HepG2 (cell line): ENCODE data around the gene CCDC148. TPM values are rescaled to one million over a fixed set of nuclear protein-coding genes. Genes with fewer than 3 reads are reported as not detected.

Experiments used
- AKNA ChIP-seq: sonication (generic); formaldehyde crosslinking; IDR thresholded peaks from 2 replicates; pipeline ENCODE4 v1.4.0; 2020; ENCODE audit warnings: missing genetic modification reagents, borderline replicate concordance
- BORCS8-MEF2B ChIP-seq: sonication (generic); formaldehyde crosslinking; IDR thresholded peaks from 2 replicates; pipeline ENCODE4 v1.8.0; 2022; ENCODE audit warnings: mild to moderate bottlenecking, missing genetic modification reagents
- HDAC2 ChIP-seq: sonication (generic); formaldehyde crosslinking; IDR thresholded peaks from 2 replicates; pipeline ENCODE4 v1.4.0; 2020; ENCODE audit warnings: missing genetic modification reagents
- HNRNPUL1 ChIP-seq: fragments of 200-400 bp; formaldehyde crosslinking; IDR thresholded peaks from 2 replicates; pipeline ENCODE4 v1.6.1; 2017; ENCODE audit warnings: low read depth, mild to moderate bottlenecking, low read length, moderate library complexity
- KDM5B ChIP-seq: sonication (generic); formaldehyde crosslinking; IDR thresholded peaks from 2 replicates; pipeline ENCODE4 v1.4.0; 2020; ENCODE audit warnings: missing genetic modification reagents, mild to moderate bottlenecking, borderline replicate concordance
- MXD4 ChIP-seq: IDR thresholded peaks from 2 replicates; pipeline ENCODE4 v1.6.1; 2016; ENCODE audit warnings: mild to moderate bottlenecking, missing biosample characterization, missing genetic modification reagents
- NR2F1 ChIP-seq, 2 experiments: fragments of 450-650 bp in 1 of 2; formaldehyde crosslinking in 1 of 2; IDR thresholded peaks; 2 replicates each; pipeline versions ENCODE4 v1.5.0 to v1.6.1; 2016 to 2020; ENCODE audit warnings: mild to moderate bottlenecking in 1 of 2, missing compliant biosample characterization in 1 of 2, missing genetic modification reagents in 1 of 2, moderate library complexity in 1 of 2
- PCBP2 ChIP-seq: fragments of 200-400 bp; formaldehyde crosslinking; optimal IDR thresholded peaks from 2 replicates; pipeline ENCODE3; 2018; ENCODE audit warnings: low read length, low read depth; ENCODE audit not compliant: poor library complexity, severe bottlenecking
- RBM22 ChIP-seq: fragments of 200-400 bp; formaldehyde crosslinking; optimal IDR thresholded peaks from 2 replicates; pipeline ENCODE3; 2017; ENCODE audit warnings: mild to moderate bottlenecking, low read length, moderate library complexity
- ZBTB7A ChIP-seq: sonication (generic); formaldehyde crosslinking; IDR thresholded peaks from 2 replicates; pipeline ENCODE4 v1.8.0; 2022; ENCODE audit warnings: mild to moderate bottlenecking, missing genetic modification reagents
- ZFP37 ChIP-seq: sonication (generic); formaldehyde crosslinking; IDR thresholded peaks from 2 replicates; pipeline ENCODE4 v1.4.0; 2020; ENCODE audit warnings: missing genetic modification reagents, borderline replicate concordance
- ZNF503 ChIP-seq: sonication (generic); formaldehyde crosslinking; IDR thresholded peaks from 2 replicates; pipeline ENCODE4 v1.4.0; 2020; ENCODE audit warnings: missing genetic modification reagents
- ZNF552 ChIP-seq: sonication (generic); formaldehyde crosslinking; IDR thresholded peaks from 2 replicates; pipeline ENCODE4 v1.9.0; 2022; ENCODE audit warnings: missing genetic modification reagents, mild to moderate bottlenecking, borderline replicate concordance
- ZNF746 ChIP-seq: sonication (generic); formaldehyde crosslinking; IDR thresholded peaks from 2 replicates; pipeline ENCODE4 v1.8.0; 2022; ENCODE audit warnings: mild to moderate bottlenecking, missing genetic modification reagents
- ZNF891 ChIP-seq: sonication (generic); formaldehyde crosslinking; IDR thresholded peaks from 2 replicates; pipeline ENCODE4 v1.5.0; 2020; ENCODE audit warnings: mild to moderate bottlenecking, missing genetic modification reagents
- polyA plus RNA-seq, 8 experiments: library from polyadenylated mRNA; depleted of rRNA in 3 of 8; stranded (reverse) in 7 of 8; unstranded in 1 of 8; fragments of >200 nt; fragmentation: Illumina TruSeq in 4 of 8; extraction: Trizol in 4 of 8; gene quantifications; 2 replicates each; pipeline versions ENCODE4 v1.2.1 to v1.2.3, GENCODE V29; 2011 to 2016; ENCODE audit warnings: low read depth in 4 of 8, missing spikeins in 1 of 8, mixed read lengths in 1 of 8; ENCODE audit not compliant: insufficient read depth in 1 of 8
- total RNA-seq, 5 experiments: library from RNA; depleted of rRNA; stranded (reverse); fragments of >200 nt; fragmentation: Illumina TruSeq; extraction: Trizol; gene quantifications; 2 replicates each; pipeline ENCODE4 v1.2.3, GENCODE V29; 2016; ENCODE audit warnings: low read depth in 1 of 5
- TF ChIP-seq, protein P1 (sequence below): sonication (generic); formaldehyde crosslinking; IDR thresholded peaks from 2 replicates; pipeline ENCODE4 v1.5.1; 2020; ENCODE audit warnings: missing genetic modification reagents, mild to moderate bottlenecking, borderline replicate concordance
- TF ChIP-seq, protein P2 (sequence below): sonication (generic); formaldehyde crosslinking; conservative IDR thresholded peaks from 2 replicates; pipeline ENCODE4 v1.8.0; 2022; ENCODE audit warnings: mild to moderate bottlenecking, moderate library complexity, missing genetic modification reagents

CCDC148 gene
- total and polyA plus RNA-seq, 2 of the 13 experiments (the other 11 are each of a cell fraction or from before 2014, with no cell fraction given), result 0.30 to 0.49 TPM

DNA sequence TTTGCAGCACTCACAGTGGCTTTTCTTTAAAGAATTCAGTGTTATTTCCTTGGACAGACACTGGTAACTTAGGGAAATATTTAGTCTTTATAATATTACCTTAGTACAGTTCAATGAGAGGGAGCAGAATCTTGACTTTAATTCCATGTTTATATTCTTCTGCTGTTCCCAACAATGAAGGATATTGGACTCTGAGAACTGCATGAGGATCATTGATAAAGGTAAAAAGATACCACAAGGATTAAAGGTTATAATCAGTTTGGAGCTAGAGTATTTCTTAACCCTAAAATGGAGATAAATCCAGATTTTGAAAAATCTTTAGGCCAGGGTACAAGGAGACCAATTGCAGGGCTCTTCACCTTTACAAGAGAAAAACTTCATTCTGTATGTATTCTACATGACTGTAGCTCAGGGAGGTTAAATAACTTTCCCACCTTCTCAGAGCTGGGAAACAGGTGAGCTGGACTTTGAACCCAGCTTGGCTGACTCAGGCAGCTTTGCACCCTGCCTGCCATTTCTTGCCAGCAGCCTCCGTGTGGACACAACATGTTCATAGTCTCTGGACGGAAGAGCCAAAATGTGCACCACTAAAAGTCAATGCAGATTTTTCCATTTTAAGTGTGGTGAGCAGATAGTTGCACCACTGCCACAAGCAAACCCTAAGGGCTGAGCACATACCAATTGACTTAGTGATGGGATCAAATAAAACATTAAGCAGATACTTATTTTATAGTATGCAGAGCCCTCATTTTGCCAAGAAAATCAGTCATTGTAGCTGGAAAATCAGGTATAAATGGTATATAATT, 328.2 kb downstream of the CCDC148 start (continued):
- TF ChIP-seq AKNA (CRISPR knock-in tag), result no peak
- no peak for TF ChIP-seq ZNF552 (CRISPR knock-in tag)
- TF ChIP-seq BORCS8-MEF2B, result no peak
- TF ChIP-seq ZFP37 (CRISPR knock-in tag), result peak; percentile 80; the same call in 1 of the 2 replicates
- TF ChIP-seq, protein P1, sequence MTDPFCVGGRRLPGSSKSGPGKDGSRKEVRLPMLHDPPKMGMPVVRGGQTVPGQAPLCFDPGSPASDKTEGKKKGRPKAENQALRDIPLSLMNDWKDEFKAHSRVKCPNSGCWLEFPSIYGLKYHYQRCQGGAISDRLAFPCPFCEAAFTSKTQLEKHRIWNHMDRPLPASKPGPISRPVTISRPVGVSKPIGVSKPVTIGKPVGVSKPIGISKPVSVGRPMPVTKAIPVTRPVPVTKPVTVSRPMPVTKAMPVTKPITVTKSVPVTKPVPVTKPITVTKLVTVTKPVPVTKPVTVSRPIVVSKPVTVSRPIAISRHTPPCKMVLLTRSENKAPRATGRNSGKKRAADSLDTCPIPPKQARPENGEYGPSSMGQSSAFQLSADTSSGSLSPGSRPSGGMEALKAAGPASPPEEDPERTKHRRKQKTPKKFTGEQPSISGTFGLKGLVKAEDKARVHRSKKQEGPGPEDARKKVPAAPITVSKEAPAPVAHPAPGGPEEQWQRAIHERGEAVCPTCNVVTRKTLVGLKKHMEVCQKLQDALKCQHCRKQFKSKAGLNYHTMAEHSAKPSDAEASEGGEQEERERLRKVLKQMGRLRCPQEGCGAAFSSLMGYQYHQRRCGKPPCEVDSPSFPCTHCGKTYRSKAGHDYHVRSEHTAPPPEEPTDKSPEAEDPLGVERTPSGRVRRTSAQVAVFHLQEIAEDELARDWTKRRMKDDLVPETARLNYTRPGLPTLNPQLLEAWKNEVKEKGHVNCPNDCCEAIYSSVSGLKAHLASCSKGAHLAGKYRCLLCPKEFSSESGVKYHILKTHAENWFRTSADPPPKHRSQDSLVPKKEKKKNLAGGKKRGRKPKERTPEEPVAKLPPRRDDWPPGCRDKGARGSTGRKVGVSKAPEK (CRISPR knock-in tag), result peak; percentile 30; the same call in 1 of the 2 replicates
- no peak for TF ChIP-seq HNRNPUL1
- TF ChIP-seq MXD4 (CRISPR knock-in tag), result no peak
- peak in 1 of 2 experiments; percentile 39; a peak in 1 of 4 replicates for TF ChIP-seq NR2F1 (CRISPR knock-in tag; IDR thresholded peaks at IDR 0.05)
- TF ChIP-seq ZNF891, result no peak
- TF ChIP-seq PCBP2, result no peak
- peak; percentile 92 for TF ChIP-seq HDAC2
- TF ChIP-seq ZBTB7A (CRISPR knock-in tag), result no peak
- TF ChIP-seq RBM22, result no peak
- no peak for TF ChIP-seq ZNF746 (CRISPR knock-in tag)
- no peak for TF ChIP-seq KDM5B
- TF ChIP-seq, protein P2, sequence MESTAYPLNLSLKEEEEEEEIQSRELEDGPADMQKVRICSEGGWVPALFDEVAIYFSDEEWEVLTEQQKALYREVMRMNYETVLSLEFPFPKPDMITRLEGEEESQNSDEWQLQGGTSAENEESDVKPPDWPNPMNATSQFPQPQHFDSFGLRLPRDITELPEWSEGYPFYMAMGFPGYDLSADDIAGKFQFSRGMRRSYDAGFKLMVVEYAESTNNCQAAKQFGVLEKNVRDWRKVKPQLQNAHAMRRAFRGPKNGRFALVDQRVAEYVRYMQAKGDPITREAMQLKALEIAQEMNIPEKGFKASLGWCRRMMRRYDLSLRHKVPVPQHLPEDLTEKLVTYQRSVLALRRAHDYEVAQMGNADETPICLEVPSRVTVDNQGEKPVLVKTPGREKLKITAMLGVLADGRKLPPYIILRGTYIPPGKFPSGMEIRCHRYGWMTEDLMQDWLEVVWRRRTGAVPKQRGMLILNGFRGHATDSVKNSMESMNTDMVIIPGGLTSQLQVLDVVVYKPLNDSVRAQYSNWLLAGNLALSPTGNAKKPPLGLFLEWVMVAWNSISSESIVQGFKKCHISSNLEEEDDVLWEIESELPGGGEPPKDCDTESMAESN, result no peak
- no peak; the same call in 1 of the 2 replicates for TF ChIP-seq ZNF503
